PFSK-1 (cell line): ENCODE results near the gene APOBEC2.

ENCODE experiments used
- FOXP2 ChIP-seq: optimal IDR thresholded peaks from 2 replicates; pipeline ENCODE3; 2011; ENCODE audit warnings: borderline replicate concordance, control low read depth, inconsistent platforms; ENCODE audit not compliant: insufficient read depth; ENCODE audit errors: extremely low read length, extremely low read depth
- POLR2AphosphoS5 ChIP-seq: IDR thresholded peaks from 2 replicates; pipeline ENCODE4 v1.6.1; 2012; ENCODE audit warnings: low read depth, mild to moderate bottlenecking, control low read depth, low read length, moderate library complexity
- REST ChIP-seq, 2 experiments: IDR thresholded peaks; 2 replicates each; pipeline versions ENCODE4 v1.6.1 to v1.8.0; 2011 to 2012; ENCODE audit warnings: low read depth in 2 of 2, low read length in 2 of 2, control low read depth in 1 of 2, inconsistent platforms in 1 of 2, mild to moderate bottlenecking in 1 of 2, moderate library complexity in 1 of 2; ENCODE audit not compliant: insufficient read depth in 1 of 2
- SIN3A ChIP-seq: IDR thresholded peaks from 2 replicates; pipeline ENCODE4 v1.6.1; 2012; ENCODE audit warnings: mild to moderate bottlenecking, low read length, moderate library complexity, borderline replicate concordance; ENCODE audit not compliant: insufficient read depth
- TAF1 ChIP-seq: IDR thresholded peaks from 2 replicates; pipeline ENCODE4 v1.6.1; 2012; ENCODE audit warnings: low read length, control low read depth, borderline replicate concordance; ENCODE audit not compliant: insufficient read depth

Gene APOBEC2

GRCh38 chr6:41055149-41055548 is 2.1 kb downstream of the APOBEC2 start:
- TF ChIP-seq FOXP2 (no peak), POLR2AphosphoS5 (no peak), TAF1 (no peak), SIN3A (no peak), REST (IDR thresholded peaks at IDR 0.05; ENCODE audit: insufficient read depth in 1 of 2, low read depth in 2 of 2, low read length in 2 of 2) (no peak)

GRCh38 chr6:41056768-41057490 is 3.9 kb downstream of the APOBEC2 start:
- TF ChIP-seq REST (IDR thresholded peaks at IDR 0.05; ENCODE audit: insufficient read depth in 1 of 2, low read depth in 2 of 2, low read length in 2 of 2): no peak
- no peak for TF ChIP-seq SIN3A
- TF ChIP-seq TAF1: no peak
- no peak for TF ChIP-seq POLR2AphosphoS5
- TF ChIP-seq FOXP2: no peak

- no peak for TF ChIP-seq POLR2AphosphoS5
- TF ChIP-seq SIN3A: no peak
- TF ChIP-seq REST (IDR thresholded peaks at IDR 0.05; ENCODE audit: insufficient read depth in 1 of 2, low read depth in 2 of 2, low read length in 2 of 2): no peak
- TF ChIP-seq FOXP2: no peak
- no peak for TF ChIP-seq TAF1
Measured at GRCh38 chr6:41058783-41059181, 5.8 kb downstream of the APOBEC2 start.

- TF ChIP-seq POLR2AphosphoS5 (no peak), FOXP2 (no peak), TAF1 (no peak), SIN3A (no peak), REST (IDR thresholded peaks at IDR 0.05; ENCODE audit: insufficient read depth in 1 of 2, low read depth in 2 of 2, low read length in 2 of 2) (no peak)
Measured at GRCh38 chr6:41059556-41059955, 6.6 kb downstream of the APOBEC2 start.

GRCh38 chr6:41061196-41061726 is 8.3 kb downstream of the APOBEC2 start:
- TF ChIP-seq REST (IDR thresholded peaks at IDR 0.05; ENCODE audit: insufficient read depth in 1 of 2, low read depth in 2 of 2, low read length in 2 of 2): no peak
- TF ChIP-seq FOXP2: no peak
- no peak for TF ChIP-seq POLR2AphosphoS5
- TF ChIP-seq TAF1: no peak
- TF ChIP-seq SIN3A: no peak
